Ureter (tissue), 1 donor: ENCODE data around the gene WNT7B. TPM values are rescaled to one million over a fixed set of nuclear protein-coding genes. Genes with fewer than 3 reads are reported as not detected.

Experiments
- DNase-seq: peaks from one replicate; pipeline ENCODE4 v3.0.0-alpha.2; 2020; ENCODE audit warnings: low spot score
- total RNA-seq: library from RNA; stranded (reverse); gene quantifications from one replicate; pipeline ENCODE4 v1.2.4, GENCODE V29; 2023
- donor health status: DM: yes; HTN: yes; CAD: no.

WNT7B gene
- total RNA-seq, 1 donor from 2014 or later = 58.6 TPM

GRCh38 chr22:45957826-45958225 lies 19.1 kb downstream of the WNT7B start:
- DNase-seq = no peak

GRCh38 chr22:45953178-45953577 lies 23.8 kb downstream of the WNT7B start:
- DNase-seq = no peak

- DNase-seq = no peak
Measured at GRCh38 chr22:45952553-45952952, 24.4 kb downstream of the WNT7B start.

- DNase-seq = no peak
Measured at GRCh38 chr22:45952151-45952550, 24.8 kb downstream of the WNT7B start.

- DNase-seq = no peak
Measured at GRCh38 chr22:45949891-45950290, 27.1 kb downstream of the WNT7B start.

- no peak for DNase-seq
Measured at GRCh38 chr22:45949258-45949870, 27.6 kb downstream of the WNT7B start.

GRCh38 chr22:45948081-45948648 lies 28.8 kb downstream of the WNT7B start:
- no peak for DNase-seq

- no peak for DNase-seq
Measured at GRCh38 chr22:45946805-45947600, 30.0 kb downstream of the WNT7B start.

GRCh38 chr22:45945621-45946106 lies 31.3 kb downstream of the WNT7B start:
- no peak for DNase-seq

- DNase-seq = no peak
Measured at GRCh38 chr22:45942787-45943493, 34.0 kb downstream of the WNT7B start.

- DNase-seq = no peak
Measured at GRCh38 chr22:45942344-45942743, 34.6 kb downstream of the WNT7B start.

GRCh38 chr22:45938913-45939312 lies 38.0 kb downstream of the WNT7B start:
- DNase-seq = no peak

- DNase-seq = no peak
Measured at GRCh38 chr22:45937960-45938359, 39.0 kb downstream of the WNT7B start.

- DNase-seq = no peak
Measured at GRCh38 chr22:45935573-45935972, 41.4 kb downstream of the WNT7B start.

- DNase-seq = peak; percentile 78
Measured at GRCh38 chr22:45934659-45935341, 42.2 kb downstream of the WNT7B start.

- DNase-seq = no peak
Measured at GRCh38 chr22:45934168-45934564, 42.8 kb downstream of the WNT7B start.

GRCh38 chr22:45933506-45934167 lies 43.3 kb downstream of the WNT7B start:
- DNase-seq = no peak

GRCh38 chr22:45932071-45932470 lies 44.9 kb downstream of the WNT7B start:
- DNase-seq = no peak

GRCh38 chr22:45931042-45931441 lies 45.9 kb downstream of the WNT7B start:
- DNase-seq = no peak

- DNase-seq = peak; percentile 85
Measured at GRCh38 chr22:45930324-45930723, 46.6 kb downstream of the WNT7B start.

GRCh38 chr22:45929649-45930048 lies 47.3 kb downstream of the WNT7B start:
- DNase-seq = no peak
